DOHH2 (cell line): ENCODE data around the gene ZNF74.

Source experiments
- H3F3A ChIP-seq: fragments of 200-600 bp; sonication (generic), shearing (Covaris generic); 2 replicates; pipeline ENCODE4 v1.6.0; 2016; ENCODE audit warnings: antibody characterized with exemption, mild to moderate bottlenecking; ENCODE audit not compliant: control insufficient read depth, insufficient read depth
- H3K27ac ChIP-seq: fragments of 200-600 bp; sonication (generic); 2 replicates; pipeline ENCODE4 v1.5.1; 2014; ENCODE audit warnings: low read depth, mild to moderate bottlenecking, low read length, moderate library complexity
- H3K27me3 ChIP-seq: fragments of 200-600 bp; sonication (generic); 2 replicates; pipeline ENCODE4 v1.6.1; 2014; ENCODE audit warnings: mild to moderate bottlenecking, low read length, mixed read lengths; ENCODE audit not compliant: control insufficient read depth
- H3K36me3 ChIP-seq: fragments of 200-600 bp; sonication (generic); 2 replicates; pipeline ENCODE4 v1.6.1; 2014; ENCODE audit warnings: mild to moderate bottlenecking, low read length, moderate library complexity, mixed read lengths; ENCODE audit not compliant: control insufficient read depth
- H3K4me1 ChIP-seq: fragments of 200-600 bp; sonication (generic); 2 replicates; pipeline ENCODE4 v1.6.1; 2014; ENCODE audit warnings: mild to moderate bottlenecking, low read length, mixed read lengths; ENCODE audit not compliant: control insufficient read depth
- H3K4me2 ChIP-seq: fragments of 200-600 bp; sonication (generic); 2 replicates; pipeline ENCODE4 v1.6.0; 2014; ENCODE audit warnings: mild to moderate bottlenecking, low read length, moderate library complexity
- H3K4me3 ChIP-seq: fragments of 200-600 bp; sonication (generic); 2 replicates; pipeline ENCODE4 v1.5.1; 2014; ENCODE audit warnings: mild to moderate bottlenecking, low read length, mixed read lengths
- H3K79me2 ChIP-seq: fragments of 200-600 bp; sonication (generic); 2 replicates; pipeline ENCODE4 v1.6.1; 2014; ENCODE audit warnings: mild to moderate bottlenecking, low read length, mixed read lengths; ENCODE audit not compliant: control insufficient read depth
- H3K9me2 ChIP-seq: fragments of 200-600 bp; sonication (generic); replicated peaks from 2 replicates; pipeline ENCODE4 v1.6.1; 2014; ENCODE audit warnings: mild to moderate bottlenecking, low read length, mixed read lengths; ENCODE audit not compliant: control insufficient read depth
- H3K9me3 ChIP-seq: fragments of 200-600 bp; sonication (generic); 2 replicates; pipeline ENCODE4 v1.6.1; 2014; ENCODE audit warnings: antibody characterized with exemption, low read length, mixed read lengths; ENCODE audit not compliant: control insufficient read depth, insufficient read depth
- H4K20me1 ChIP-seq: fragments of 200-600 bp; sonication (generic); 2 replicates; pipeline ENCODE4 v1.6.0; 2014; ENCODE audit warnings: low read depth, mild to moderate bottlenecking, antibody characterized with exemption, low read length, moderate library complexity; ENCODE audit not compliant: control insufficient read depth, insufficient read depth
- CTCF ChIP-seq: fragments of 200-600 bp; sonication (generic); IDR thresholded peaks from one replicate; pipeline ENCODE4 v1.5.1; 2014; ENCODE audit warnings: antibody characterized with exemption, mild to moderate bottlenecking, low read depth, low read length; ENCODE audit not compliant: poor library complexity, severe bottlenecking
- EZH2phosphoT487 ChIP-seq: fragments of 200-600 bp; sonication (generic); IDR thresholded peaks from 2 replicates; pipeline ENCODE4 v1.6.1; 2017; ENCODE audit warnings: borderline replicate concordance, mild to moderate bottlenecking, antibody characterized with exemption, low read length, moderate library complexity, mixed read lengths

ZNF74 gene

GRCh38 chr22:20421507-20421874 is 27.5 kb downstream of the ZNF74 start:
- Histone ChIP-seq H3K4me2 (no peak overlapping the region), H3K9me2 (no peaks in the 10 kb centered on the region), H3K9me3 (no peaks in the 10 kb centered on the region), H3K27ac (no peak overlapping the region), H3K4me3 (no peak overlapping the region), H3F3A (no peaks in the 10 kb centered on the region), H3K79me2 (no peaks in the 10 kb centered on the region), H3K27me3 (no peaks in the 10 kb centered on the region), H3K36me3 (no peaks in the 10 kb centered on the region), H3K4me1 (peaks cover 3% of the 10 kb centered on the region; the same call in 1 of the 2 replicates), H4K20me1 (no peaks in the 10 kb centered on the region)
- TF ChIP-seq EZH2phosphoT487 (no peak), CTCF (no peak)

DNA sequence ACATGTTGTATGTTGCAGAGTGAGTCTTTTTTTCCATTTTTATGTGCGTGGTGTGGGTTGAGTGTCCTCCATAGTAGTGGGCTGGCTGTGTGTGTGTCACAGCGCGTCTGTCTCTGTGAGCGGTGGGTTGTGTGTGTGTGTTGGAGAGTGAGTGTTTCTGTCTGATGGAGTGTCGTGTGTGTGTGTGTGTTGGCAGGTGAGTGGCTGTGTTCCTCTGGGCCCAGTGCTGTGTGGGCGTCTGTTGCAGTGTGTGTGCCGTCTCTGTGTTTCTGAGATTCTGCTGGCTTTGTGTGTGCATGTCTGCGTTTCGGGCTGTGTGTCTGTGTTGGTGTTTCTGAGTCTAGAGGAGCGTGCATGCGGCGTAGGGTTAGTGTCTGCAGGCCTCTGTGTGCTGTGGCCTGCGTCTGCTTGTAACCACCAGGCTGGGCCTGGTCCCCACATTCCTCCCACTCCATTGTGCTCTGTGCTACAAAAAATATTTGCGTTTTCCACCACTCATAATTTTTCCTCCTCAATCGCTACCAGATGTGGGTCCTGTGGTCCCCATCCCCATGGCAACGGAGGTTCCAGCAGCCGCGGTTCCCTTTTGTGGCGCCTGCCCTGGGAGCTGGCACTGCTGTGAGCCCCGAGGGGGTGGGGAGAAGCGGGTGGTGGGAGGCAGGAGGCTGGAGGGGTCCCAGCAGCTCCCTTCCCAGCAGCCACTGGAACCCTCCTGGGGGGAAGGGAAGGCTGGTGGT is 28.5 kb downstream of the ZNF74 start:
- TF ChIP-seq CTCF (no peak), EZH2phosphoT487 (no peak)
- Histone ChIP-seq H3K36me3 (no peaks in the 10 kb centered on the region), H3K79me2 (no peaks in the 10 kb centered on the region), H3F3A (no peaks in the 10 kb centered on the region), H3K4me3 (no peak overlapping the region), H3K27me3 (no peaks in the 10 kb centered on the region), H3K9me3 (no peaks in the 10 kb centered on the region), H3K27ac (no peak overlapping the region), H3K4me2 (no peak overlapping the region), H3K9me2 (no peaks in the 10 kb centered on the region), H4K20me1 (no peaks in the 10 kb centered on the region), H3K4me1 (peaks cover 3% of the 10 kb centered on the region; the same call in 1 of the 2 replicates)

- no peak for TF ChIP-seq EZH2phosphoT487
- no peak for TF ChIP-seq CTCF
- H4K20me1 ChIP-seq = no peaks in the 10 kb centered on the region
- H3K9me2 ChIP-seq = no peaks in the 10 kb centered on the region
- no peaks in the 10 kb centered on the region for H3K27me3 ChIP-seq
- no peak overlapping the region for H3K4me2 ChIP-seq
- H3K79me2 ChIP-seq = no peaks in the 10 kb centered on the region
- no peaks in the 10 kb centered on the region for H3F3A ChIP-seq
- peaks cover 2% of the 10 kb centered on the region; the same call in 1 of the 2 replicates for H3K4me1 ChIP-seq
- H3K9me3 ChIP-seq = no peaks in the 10 kb centered on the region
- H3K36me3 ChIP-seq = no peaks in the 10 kb centered on the region
- no peak overlapping the region for H3K27ac ChIP-seq
- no peak overlapping the region for H3K4me3 ChIP-seq
Measured at GRCh38 chr22:20423008-20423905, 29.3 kb downstream of the ZNF74 start.
